GM18526 (cell line): ENCODE results near the gene FLOT1.

Source experiments
- POLR2A ChIP-seq: IDR thresholded peaks from 3 replicates; pipeline ENCODE4 v1.6.1; 2011; ENCODE audit not compliant: insufficient read length; ENCODE audit errors: extremely low read depth

Gene FLOT1

DNA sequence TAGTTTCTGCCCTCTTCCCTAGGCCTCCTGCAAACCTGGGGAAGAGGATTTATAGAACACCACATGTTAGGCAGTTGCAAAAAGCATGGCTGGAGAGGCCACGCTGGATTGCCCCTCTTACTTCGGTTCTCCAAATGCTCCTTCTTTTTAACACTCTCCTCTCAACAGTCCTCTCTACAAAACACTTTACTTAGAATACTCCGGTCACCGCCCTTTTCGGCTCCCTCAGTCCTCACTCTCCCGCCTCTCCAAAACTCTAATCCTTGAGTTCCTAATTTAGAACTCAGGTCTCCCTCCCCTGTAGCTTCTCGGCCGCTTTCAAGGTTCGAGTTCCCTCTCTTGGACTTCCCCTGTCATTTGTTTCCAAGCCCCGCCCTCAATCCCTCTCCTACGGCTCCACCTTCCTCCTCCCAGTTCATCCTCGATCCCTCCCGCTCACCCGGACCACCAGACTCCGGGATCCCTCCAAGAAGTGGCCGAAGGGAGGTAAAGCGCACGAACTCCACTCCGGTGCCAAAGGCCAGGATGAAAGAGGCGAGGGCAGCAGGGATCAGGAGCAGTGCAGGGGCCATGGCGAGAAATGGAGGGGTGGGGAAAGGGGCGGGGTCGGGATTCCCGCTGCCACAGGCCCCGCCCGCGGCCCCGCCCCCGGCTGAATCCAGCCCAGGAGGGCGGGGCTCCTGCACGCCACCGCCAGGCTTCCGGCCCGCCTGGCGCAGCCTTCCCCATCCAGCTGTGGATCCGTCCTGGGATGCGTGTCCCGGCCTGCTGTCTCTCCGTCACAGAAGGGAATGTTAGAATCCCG lies 51.9 kb downstream of the FLOT1 start, which contains the start of gene NRM:
Gene NRM (minus strand): TSS at position 582 of the 805 bp plus-strand sequence. CDS start 10 bp downstream, at position 572.
- TF ChIP-seq POLR2A = peak; percentile 72

DNA sequence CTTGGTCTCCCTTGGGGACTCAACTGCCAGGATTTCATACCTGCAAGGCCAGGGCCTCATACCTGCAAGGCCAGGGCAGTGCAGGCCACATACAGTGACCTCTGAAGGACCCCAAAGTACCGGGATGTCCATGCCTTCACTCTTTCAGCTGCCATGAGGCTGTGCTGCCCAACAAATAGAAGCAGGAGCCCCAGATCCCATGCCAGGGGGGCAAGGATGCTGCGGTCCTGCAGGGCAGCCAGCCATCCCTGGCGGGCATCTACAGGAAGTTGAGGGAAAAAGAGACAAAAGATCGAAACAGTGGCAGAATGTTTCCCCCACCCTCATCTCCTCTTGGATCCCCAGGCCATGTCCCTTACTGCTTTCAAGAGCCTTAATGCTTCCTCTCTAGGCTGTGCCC lies 52.5 kb downstream of the FLOT1 start:
- TF ChIP-seq POLR2A = no peak

DNA sequence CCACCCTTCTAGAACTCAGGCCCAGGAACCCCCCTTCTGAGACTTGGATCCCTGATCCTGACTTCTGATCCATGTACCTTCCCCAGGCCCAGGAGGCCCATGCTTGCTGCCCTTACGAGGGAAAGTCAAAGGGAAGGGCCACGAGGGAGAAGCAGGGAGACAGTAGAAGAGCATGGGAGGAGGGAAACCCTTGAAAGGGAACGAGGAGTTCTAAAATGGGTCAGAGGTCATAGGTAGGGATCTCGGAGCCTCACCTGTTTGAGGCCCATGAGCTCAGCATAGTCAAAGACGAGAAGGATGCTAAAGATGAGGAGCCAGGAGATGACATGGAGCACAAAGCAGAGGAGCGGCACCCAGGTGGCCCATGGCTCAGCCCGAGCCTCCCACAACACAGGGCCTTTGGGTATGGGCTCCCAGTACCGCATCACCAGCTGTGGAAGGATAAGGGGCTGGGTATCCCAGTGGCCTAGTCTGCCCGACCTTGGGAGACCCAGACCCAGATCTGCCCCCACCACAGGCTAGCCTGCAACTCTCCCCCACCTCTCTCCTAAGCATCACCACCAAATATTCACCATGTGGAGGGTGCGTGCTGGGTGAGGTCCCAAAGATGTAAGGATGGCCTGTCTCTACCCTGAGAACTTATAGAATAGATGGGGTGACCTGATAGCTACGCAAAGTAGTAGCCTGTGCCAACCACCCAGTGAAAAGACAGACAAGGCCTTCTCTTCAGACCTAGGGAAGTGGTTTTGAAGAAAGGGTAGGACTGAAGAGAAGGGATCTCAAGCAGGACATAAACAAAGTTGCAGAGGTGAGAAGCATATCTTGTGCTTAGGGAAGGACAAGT lies 53.2 kb downstream of the FLOT1 start:
- peak; percentile 1 for TF ChIP-seq POLR2A

- TF ChIP-seq POLR2A = peak; percentile 38
Measured at GRCh38 chr6:30688569-30688968, 53.9 kb downstream of the FLOT1 start.

GRCh38 chr6:30687659-30688431 lies 54.6 kb downstream of the FLOT1 start:
- peak; percentile 50 for TF ChIP-seq POLR2A

GRCh38 chr6:30686908-30687658 lies 55.4 kb downstream of the FLOT1 start:
- TF ChIP-seq POLR2A = no peak

DNA sequence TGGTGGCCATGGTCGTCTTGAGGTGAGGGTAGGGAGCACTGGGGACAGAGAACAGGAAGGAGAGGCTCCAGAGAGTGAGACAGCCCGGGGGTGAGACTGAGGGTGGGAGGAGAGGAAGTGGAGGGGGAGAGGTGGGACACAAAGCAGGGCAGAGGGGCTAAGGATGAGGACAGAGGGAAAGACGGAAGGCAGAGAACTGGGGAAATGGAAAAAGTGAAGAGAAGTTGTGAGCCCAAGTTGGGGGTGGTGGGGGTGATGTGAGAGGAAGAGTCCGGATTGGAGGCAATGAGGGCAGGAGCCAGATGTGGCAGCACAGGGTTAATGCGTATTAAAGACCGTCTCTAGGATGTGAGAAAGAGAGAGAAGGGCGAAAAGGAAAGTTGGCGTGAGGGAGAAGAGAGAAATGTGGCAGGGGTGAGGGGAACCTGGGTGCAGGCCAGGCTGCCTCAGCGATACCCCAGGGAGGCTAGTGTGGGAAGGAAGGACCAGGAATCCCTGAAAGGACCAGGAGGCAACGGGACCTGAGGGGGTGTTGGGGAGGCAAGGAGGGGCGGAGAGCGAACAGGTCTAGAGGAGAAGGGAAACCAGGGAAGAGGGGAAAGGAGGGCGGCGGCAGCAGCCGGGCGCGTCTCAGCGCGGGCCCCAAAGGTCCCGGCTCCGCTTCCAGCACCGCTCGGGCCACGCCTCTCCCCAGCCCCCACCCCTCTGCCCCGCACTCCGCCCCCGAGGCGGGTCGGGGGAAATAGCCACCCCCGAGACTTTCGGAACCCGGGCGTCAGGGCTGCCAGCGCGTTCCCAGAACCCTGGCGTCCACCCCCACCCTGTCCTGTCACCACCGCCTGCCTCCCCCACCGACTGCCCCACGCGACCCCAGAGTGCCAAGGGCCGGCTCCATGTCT lies 56.2 kb downstream of the FLOT1 start, which contains the start of gene PPP1R18:
Gene PPP1R18 (minus strand): TSS at position 637 of the 899 bp plus-strand sequence. CDS start 627 bp downstream, at position 10.
- peak; percentile 65 for TF ChIP-seq POLR2A

DNA sequence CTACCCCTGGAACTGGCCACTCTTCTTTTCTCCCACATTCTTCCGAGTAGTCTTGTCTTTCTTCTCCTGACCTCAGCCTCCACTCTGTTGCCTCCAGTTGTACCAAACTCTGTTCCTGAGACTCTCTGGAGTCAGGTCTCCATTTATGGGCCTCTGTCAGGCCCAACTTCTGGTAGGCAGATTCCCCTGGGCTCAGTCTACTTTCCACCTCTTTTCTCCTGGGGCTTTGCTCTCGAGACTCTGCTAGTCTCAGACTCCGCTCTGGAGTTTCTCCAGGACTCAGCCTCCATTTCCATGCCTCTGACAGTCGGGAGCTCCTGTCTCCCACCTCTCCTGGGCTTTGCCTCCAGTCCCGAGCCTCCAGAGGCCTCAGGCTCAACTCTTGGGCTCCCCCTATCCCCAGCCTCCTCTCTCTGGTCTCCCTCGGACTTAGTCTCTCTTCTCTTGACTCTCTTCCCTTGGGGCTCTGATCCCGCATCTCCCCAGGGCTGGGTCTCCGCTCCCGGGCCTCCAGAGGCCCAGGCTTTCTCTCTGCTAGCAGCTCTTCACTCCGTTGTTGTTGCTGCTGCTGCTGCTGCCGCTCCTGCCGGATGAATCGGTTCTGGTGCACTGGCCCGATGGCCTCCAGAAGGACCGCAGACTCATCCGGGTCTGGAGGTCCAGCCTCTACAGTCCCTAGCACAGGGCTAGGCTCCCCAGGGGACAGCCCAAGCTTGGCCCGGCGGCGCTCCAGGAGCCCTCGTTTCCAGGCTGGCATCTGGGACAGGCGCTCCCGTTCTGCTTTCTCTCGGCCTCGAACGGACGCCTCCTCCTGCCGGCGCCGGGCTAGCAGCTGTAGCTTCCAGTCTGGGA lies 57.1 kb downstream of the FLOT1 start:
- TF ChIP-seq POLR2A = no peak

GRCh38 chr6:30684386-30685156 lies 57.9 kb downstream of the FLOT1 start:
- TF ChIP-seq POLR2A = peak; percentile 26

GRCh38 chr6:30683980-30684338 lies 58.5 kb downstream of the FLOT1 start:
- TF ChIP-seq POLR2A = no peak

GRCh38 chr6:30683183-30683979 lies 59.1 kb downstream of the FLOT1 start:
- no peak for TF ChIP-seq POLR2A
